GM19238 (cell line): ENCODE results near the gene SDK2.
"Not testable (repeated sequence)": the region's sequence is repeated elsewhere in the genome, so short reads cannot be mapped to it uniquely, and the experiment has no call there.

Source experiments
- DNase-seq: peaks from one replicate; pipeline ENCODE4 v3.0.0; 2011; ENCODE audit warnings: low spot score; ENCODE audit not compliant: insufficient read length

The SDK2 gene

GRCh38 chr17:73331060-73331459 lies 313.2 kb downstream of the SDK2 start:
- DNase-seq: no peak

- no peak for DNase-seq
Observed at GRCh38 chr17:73327676-73328075, 316.6 kb downstream of the SDK2 start.

GRCh38 chr17:73325527-73325842 lies 318.8 kb downstream of the SDK2 start:
- DNase-seq: no peak

- no peak for DNase-seq
Observed at GRCh38 chr17:73324711-73325526, 319.3 kb downstream of the SDK2 start.

- DNase-seq: no peak
Observed at GRCh38 chr17:73324160-73324475, 320.1 kb downstream of the SDK2 start.

GRCh38 chr17:73323409-73324159 lies 320.7 kb downstream of the SDK2 start:
- no peak for DNase-seq

GRCh38 chr17:73320601-73321264 lies 323.5 kb downstream of the SDK2 start:
- DNase-seq: no peak

GRCh38 chr17:73319766-73320165 lies 324.5 kb downstream of the SDK2 start:
- DNase-seq: no peak

- no peak for DNase-seq
Observed at GRCh38 chr17:73318836-73319235, 325.4 kb downstream of the SDK2 start.

- DNase-seq: no peak
Observed at GRCh38 chr17:73318427-73318813, 325.8 kb downstream of the SDK2 start.

- DNase-seq: no peak
Observed at GRCh38 chr17:73317513-73318426, 326.5 kb downstream of the SDK2 start.

- DNase-seq: no peak
Observed at GRCh38 chr17:73316919-73317505, 327.2 kb downstream of the SDK2 start.

- no peak for DNase-seq
Observed at GRCh38 chr17:73315471-73315870, 328.8 kb downstream of the SDK2 start.

GRCh38 chr17:73313526-73314127 lies 330.6 kb downstream of the SDK2 start:
- DNase-seq: no peak

- DNase-seq: not testable (repeated sequence)
Observed at GRCh38 chr17:73312887-73313286, 331.4 kb downstream of the SDK2 start.

GRCh38 chr17:73311781-73312641 lies 332.2 kb downstream of the SDK2 start, which contains the start of gene CDC42EP4:
Gene CDC42EP4 (minus strand): TSS chr17:73312001. CDS start chr17:73286500, 25,501 bp downstream.
- peak; percentile 85 for DNase-seq

GRCh38 chr17:73311428-73311780 lies 332.8 kb downstream of the SDK2 start:
- no peak for DNase-seq

GRCh38 chr17:73309727-73310596 lies 334.3 kb downstream of the SDK2 start:
- no peak for DNase-seq

GRCh38 chr17:73308959-73309358 lies 335.3 kb downstream of the SDK2 start:
- not testable (repeated sequence) for DNase-seq
